HL-60/S4 treated with phorbol 12-myristate 13-acetate at 8.2 ng/mL for 4 days and 3 days (cell line): Measurements from ENCODE around the gene EXD3.

ENCODE experiments used
- in situ Hi-C: fragments of 300-500 bp; cut with MboI; formaldehyde crosslinking; loops from 2 replicates; pipeline ENCODE4 v1.15.0; 2022; ENCODE audit warnings: low sequenced_read_pairs

EXD3 gene

DNA sequence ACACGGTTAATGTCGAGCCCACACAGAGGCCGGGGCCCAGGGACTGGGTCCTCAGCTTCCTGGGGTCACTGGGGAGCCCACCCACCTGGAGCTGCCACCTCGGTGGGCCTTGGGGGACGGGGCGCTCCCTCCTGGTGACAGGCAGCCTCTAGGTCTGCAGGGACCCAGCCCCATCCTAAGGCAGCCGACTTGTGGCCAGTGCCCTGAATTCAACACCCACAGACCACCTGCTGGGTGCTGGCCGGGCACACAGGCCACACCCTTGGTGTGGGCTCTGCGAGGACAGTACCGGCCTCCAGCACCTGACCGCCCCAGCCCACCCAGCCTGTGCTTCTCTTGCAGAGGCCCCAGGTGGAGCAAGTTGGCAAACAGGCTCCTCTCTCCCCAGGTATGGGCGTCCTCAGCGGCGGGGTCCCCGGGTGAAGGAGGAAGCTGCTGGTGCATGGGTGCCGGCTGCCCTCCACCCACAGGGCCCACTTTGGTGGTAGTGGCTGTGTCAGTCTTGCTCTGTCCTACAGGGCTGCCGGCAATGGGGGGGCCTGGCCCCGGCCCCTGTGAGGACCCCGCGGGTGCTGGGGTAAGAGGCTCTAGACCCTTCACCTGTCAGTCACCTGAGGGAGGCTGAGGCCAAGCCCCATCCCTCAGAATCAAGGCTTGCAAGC, 9.9 kb upstream of the EXD3 start:
- in situ Hi-C loops: no loop called here

DNA sequence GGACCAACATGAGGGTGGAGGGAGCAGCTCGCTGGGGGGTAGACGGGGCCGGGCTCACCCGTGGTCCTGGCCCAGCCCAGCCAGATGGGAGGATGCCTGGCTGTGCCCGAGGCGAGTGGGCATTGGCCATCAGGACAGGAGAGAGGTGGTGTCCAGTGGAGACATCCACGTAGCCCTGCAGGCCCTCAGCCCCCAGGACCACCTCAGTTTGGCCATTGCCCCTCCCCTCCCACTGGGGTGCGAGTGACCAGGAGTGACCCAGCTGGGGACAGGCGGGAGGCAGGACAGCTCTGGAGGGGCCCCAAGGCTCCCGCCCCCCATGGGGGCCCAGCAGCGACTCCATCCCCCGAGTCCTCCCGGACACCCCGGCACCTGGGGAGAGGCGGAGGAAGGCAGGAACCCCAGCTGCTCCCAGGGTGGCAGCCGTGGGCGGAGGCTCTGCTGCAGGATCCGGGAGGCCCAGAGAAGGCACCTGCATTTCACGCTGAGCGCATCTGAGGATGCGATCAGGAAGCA, 8.5 kb upstream of the EXD3 start:
- in situ Hi-C loops: no loop called here

DNA sequence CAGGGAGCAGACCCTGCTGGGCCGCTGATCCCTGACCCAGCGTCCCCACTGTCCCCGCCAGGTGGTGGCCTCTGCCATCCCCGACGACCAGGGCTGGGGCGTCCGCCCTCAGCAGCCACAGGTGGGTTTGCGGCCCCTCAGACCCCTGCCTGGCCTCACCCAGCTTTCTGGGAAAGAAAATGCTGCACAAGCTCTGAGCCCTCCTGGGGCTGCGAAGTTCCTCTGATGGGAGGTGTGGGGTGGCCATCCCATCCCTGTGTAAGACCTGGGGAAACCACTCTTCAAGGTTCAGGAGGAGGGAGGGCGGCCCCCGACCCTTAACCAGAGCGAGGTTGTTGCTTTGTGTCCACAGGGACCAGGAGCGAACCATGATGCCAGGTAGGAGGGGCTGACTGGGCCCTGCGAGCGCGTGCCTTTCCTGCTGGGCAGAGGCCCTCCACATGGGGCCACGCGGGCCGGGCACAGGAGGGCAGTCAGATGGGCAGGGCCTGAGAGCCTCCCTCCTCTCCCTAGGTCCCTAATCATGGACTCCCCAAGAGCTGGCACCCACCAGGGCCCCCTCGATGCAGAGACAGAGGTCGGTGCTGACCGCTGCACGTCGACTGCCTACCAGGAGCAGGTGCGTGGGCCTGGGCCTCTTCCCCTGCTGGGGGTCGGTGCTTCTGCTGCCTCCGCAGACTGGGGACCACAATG, 7.9 kb upstream of the EXD3 start:
- in situ Hi-C loops: no loop called here

DNA sequence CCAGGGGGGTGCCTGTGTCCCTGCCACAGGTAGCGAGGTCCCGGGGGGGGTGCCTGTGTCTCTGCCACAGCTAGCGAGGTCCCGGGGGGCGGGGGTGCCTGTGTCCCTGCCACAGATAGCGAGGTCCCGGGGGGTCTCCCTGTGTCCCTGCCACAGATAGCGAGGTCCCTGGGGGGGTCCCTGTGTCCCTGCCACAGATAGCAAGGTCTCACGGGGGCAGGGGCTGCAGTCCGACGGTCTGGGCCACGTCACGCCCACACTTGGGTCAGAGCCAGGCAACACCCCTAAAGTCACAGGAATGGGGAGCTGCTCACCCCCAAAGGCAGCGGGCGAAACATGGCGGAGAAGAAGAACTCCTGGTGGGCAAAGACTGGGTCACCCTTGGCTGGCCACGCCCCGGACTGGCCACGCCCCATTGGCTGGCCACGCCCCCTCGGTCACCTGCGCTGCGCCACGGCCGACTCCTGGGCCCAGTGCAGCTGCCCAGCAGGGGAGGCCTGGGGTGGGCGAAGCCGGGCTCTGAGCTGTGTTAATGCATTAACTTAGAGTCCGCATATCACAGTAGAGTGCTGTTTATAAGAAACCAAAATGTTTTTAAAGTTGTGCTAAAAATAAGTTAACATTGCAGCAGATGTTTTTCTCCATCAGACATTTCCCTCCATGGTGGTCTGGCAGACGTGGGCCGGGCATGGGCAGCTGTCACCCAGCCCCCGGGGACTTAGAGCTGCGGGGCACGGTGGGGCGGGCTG, 7.2 kb upstream of the EXD3 start:
- in situ Hi-C loops: no loop called here

DNA sequence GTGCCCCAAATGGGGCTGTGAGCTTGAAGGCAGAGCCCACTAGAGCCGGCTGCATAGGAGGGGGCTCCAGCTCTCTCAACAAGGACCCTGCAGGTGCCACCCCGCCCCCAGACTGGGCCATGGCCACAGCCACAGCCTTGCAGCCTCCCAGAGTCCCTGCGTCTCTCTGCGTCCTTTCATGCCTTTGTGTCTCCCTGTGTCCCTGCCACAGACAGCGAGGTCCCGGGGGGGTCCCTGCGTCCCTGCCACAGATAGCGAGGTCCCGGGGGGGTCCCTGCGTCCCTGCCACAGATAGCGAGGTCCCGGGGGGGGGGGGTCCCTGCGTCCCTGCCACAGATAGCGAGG, 6.6 kb upstream of the EXD3 start:
- in situ Hi-C loops: no loop called here

DNA sequence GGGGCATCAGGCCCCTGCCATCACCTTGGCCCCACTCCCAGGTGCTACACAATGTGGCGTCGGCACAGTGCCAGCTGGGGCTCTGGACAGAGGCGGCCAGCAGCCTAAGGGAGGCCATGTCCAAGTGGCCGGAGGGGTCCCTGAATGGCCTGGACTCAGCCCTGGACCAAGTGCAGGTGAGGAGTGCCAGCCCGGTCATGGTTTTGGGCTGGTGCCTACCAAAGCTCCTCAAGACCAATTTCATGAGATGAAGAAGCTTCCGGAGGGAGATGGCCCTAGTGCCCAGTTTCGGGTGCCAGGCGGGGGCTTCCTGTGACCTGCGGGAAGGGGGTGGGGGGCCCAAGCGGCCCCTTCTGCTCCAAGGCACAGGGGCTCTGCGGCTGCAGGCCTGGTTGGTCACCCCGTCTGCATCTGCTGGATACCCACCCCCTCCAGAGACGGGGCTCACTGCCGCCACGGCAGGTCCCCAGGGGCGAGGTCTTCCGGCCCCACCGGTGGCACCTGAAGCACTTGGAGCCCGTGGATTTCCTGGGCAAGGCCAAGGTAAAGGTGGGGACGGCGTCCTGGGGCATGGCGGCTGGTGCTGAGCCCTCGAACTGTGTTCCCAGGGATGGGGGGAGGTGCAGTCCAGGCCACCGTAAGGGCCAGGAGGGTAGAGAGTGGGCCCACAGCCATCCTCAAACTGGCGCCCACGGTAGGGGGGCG, 6.0 kb upstream of the EXD3 start:
- in situ Hi-C loops: no loop called here

DNA sequence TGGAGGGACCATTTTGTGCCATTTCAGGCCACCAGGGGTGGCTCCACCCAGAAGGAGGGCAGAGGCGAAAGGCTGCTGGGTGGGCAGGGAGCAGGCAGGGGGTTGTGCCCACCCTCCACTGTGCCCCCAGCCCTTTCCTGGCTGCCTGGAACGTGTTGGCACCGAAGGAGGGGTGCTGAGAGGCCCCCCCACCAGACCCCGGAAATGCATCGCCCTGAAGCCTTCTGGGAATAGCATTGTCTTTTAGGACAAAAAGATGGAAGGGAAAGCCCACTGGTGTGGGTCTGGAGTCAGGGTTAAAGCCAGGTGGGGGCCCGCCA, 5.3 kb upstream of the EXD3 start:
- in situ Hi-C loops: no loop called here

DNA sequence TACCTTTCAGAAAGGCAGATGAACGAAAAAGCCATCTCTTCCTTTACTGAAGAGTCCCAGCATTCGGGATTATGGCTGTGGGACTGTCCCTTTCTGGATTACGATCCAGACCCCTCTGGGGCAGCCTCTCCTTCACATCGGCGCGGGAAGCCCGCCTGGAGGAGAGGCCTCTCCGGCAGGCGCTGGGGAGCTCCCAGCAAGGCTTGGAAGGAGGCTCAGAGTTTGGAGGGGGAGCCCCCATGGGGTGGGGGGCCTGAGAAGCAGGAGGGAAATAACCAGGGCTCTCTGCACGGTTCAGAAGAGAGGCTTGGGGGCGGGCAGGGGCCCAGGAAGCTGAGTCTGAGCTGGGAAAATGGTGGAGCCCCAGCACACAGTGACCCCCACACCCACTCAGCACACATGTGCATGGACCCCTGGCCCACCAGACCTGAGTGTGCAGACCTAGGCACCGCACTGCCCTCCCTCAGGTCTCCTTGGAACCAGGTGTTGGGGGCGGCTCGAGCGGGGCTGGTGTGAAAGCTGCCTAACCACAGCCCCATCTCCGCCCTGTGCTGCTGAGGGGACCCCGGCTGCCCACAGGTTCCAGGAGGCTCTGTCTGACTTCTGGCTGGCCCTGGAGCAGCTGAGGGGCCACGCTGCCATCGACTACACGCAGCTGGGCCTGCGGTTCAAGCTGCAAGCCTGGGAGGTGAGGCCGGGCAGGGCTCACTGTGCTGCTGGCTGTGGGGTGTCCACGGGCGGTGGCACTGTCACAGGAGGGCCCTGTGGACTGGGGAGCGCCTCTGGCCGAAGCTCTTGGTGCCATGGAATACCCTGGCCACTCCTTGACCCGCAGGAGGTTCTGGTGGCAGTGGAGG, 4.7 kb upstream of the EXD3 start:
- in situ Hi-C loops: no loop called here

DNA sequence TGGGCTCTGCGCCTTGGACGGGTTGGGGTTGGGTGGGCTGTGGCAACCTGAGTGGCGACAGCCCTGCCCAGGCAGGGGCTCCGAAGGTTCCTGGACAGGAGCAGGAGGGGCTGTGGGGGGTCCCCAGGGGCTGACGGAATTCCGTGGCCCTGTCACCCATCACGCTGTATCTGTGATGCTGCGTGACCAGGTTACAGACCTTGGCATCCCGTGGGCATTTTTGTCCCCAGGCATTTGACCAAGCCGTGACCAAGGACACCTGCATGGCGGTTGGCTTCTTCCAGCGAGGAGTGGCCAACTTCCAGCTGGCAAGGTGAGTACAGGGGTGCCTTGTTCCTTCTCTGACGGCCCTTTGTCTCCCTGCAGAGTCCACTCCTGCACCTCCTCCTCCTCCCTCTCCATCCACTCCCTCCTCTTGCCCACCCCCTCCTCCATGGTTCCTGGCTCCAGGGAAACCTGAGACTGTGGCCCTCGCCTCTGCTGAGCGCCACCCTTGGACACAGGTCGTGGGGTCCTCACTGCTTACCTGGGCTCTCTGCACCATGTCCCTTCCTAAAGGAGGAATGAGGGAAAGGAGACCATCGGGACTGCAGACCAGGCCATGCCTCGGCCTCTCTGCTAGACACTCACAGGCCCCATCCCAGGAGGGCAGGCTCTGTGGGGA, 3.2 kb upstream of the EXD3 start:
- in situ Hi-C loops: no loop called here

DNA sequence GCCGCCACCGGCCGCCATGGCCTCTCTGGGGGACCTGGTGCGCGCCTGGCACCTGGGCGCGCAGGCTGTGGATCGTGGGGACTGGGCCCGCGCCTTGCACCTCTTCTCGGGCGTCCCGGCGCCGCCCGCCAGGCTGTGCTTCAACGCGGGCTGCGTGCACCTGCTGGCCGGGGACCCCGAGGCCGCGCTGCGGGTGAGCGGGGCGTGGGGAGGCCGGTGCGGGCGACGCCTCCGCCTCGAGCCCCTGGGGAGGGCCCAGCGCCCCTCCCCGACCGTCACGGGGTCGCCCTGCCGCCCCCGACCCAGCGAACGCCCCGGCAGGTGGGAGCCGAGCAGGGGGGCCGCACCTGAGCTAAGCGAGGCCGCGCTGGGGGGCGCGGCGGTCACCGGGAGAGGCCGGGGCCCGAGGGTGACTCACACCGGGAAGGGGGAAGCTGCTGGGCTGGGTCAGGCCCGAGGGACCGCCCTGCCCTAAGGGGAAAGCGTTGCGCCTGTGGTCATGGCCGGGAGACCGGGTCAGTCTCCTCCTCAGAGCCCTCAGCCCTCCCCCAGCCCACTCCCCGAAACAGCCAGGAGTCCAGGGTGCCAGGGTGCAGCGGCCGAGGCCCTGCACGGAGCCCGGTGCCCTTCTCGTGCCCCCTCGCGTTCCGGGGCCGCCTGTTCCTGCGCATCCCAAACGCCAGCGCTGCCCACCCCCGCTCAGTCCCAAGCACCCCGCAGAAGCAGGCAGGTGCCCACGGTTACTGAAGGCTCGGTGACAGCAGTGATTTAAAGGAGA, 741 bp upstream of the EXD3 start:
- in situ Hi-C loops: no loop called here

DNA sequence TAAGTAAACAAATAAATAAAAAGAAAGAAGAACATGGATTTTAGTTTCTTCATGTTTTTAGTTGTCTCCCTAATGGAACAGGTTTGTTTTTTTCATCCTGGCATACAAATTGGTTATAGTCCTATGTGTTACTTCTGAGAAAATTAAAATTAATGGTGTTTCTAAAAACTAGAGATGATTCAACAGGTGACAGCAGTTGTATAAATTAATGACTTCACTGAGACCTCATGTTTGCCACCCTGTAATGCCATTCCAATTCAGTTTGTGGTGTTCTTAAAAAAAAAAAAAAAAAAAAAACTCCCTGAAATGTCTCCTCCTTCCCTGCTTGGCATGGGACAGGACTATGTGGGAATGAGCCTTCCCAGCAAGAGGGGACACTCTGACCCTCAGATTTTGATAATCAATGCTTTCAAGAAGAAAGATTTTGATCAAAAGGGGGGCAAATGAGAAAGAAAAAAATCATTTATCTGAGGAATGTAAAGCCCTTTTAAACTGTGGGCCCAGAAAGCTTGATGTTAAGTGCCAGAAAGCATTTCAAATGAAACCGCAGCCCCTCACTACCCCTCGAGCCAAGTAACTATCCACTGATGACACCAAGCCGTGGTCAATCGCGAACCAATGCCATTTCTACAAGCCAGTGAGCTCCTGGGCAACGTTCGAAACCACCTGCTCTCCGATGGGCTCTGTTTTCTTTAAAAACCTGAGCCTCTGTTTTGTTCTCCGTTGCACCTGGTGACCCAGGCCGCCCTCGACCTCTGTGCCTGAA, 941 bp downstream of the EXD3 start:
- in situ Hi-C loops: no loop called here

DNA sequence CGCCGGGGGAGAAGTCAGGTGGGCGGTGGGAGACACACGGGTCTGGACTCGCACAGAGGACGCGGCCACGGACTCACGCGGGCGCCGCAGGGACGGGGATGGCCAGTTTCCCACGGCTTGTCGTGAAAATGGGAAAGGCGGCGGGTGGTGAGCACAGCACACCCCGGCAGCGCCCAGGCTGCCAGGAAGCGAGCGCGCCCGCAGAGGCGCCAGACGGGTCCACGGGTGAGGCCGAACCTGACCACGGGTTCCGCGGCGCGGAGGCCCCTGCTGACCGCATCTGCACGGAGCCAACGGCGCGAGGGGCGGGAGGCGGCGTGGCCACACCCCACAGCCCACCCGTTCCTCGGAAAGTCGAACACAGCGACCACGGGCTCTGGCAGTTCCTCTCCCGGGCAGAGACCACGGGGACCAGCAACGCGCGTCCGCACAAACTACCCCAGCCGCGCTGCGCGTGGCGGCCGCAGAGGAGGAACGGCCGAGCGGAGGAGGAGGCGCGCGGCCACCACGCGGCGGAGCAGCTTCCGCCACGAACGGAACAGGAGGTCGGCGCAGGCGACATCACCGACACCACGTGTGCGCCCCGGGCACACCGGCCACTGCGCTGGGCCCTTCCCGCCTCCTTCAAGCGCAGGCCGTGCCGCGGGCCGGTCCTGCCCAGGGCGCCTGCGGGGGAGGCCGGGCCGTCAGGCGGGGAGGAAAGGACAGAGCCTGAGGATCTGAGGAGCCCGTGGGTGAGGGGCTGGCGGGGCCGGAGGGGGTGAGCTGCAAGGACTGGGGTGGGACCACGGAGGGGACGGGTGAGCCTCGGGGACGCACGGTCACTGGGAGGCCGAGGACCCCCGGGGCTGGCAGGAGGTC, 5.6 kb downstream of the EXD3 start:
- in situ Hi-C loops: no loop called here

DNA sequence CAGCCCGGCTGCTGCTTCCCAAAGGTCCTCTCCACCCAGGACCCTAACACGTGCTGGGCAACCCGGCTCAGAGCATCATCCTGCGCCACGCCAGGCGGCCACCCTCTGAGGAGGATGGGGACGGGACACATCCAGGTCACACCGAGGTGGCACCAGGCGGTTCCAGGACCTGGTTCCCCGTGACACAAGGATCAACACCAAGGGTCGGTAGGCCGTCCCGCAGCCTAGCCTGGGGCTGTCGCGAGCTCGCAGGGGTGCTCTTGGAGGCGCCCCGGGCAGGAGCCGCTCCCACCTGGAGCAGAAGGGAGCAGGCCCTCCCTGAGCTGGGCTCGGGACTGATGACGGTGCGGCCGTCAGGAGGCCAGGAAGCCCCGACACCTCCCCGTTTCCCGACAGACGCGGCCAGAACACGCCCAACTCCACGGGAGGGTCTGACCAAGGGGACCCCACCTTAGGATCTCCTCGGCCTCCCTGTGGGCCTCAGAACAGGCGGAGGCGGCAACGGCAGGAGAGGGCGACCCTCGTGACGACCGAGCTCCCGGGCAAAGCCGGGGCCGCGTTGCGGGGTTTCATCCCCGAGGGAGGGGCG, 6.3 kb downstream of the EXD3 start:
- in situ Hi-C loops: no loop called here

DNA sequence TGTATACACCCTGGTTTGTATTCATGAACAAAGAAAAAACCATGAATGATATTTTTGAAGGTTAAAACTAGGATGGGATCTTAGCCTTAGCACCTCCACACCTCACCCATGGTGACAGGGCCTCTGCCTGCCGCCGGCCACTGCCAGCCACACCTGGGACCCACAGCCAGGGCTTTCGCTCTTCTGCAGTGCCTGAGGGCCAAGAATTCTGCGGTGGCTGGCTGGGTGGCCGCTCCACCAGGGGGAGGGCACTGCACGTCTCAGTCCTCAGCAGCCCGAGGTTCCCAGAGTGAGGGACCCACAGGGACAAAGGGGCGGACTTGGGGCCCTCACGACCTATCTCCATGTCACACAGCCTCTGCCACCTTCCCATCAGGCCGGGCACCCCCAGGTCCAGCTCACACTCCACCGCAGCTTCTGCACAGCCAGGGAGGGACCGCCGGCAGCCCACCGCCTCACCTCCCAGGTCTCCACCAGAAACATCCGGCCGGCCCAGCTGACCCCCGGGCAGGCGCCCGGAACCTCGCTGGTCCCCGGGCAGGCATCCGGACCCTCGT, 6.9 kb downstream of the EXD3 start:
- in situ Hi-C loops: no loop called here

DNA sequence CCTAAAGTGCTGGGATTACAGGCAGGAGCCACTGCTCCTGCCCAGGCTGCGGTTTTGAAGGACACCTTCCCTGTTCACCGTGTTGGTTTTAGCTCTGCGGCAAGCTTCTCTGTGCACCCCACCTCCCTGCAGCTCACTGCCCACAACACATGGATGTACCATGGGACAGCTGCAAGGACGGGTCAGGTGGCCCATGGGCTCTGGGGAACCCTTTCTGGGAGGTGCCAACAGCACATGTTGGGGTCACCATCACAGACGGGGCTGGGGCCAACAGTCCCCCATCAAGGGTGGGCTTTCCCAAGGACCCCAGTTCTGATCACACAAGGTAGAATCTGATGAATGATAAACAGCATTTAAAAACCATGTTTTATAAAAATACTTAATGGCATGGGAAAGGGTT, 7.5 kb downstream of the EXD3 start:
- in situ Hi-C loops: no loop called here

DNA sequence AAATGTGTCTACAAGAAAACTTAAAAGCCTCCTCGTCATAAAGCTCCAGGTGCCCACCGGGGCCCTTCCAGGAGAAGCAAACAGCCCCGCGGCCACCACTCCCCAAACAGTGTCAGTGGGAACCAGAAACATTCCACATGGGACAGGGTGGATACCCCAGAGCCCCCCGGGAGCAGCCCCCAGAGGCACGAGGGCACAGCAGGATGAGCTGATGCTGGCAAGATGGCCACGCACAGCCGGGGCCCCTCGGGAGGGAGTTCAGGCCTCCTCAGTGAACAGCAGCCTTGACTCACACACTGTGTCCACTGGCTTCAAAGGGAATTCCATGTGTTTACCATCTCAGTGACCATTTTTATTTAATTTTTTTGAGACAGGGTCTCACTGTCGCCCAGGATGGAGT, 10.5 kb downstream of the EXD3 start:
- in situ Hi-C loops: no loop called here
